CD4-positive, CD25-positive, alpha-beta regulatory T cell (primary cell): ENCODE results near the gene EVX1. TPM values are rescaled to one million over a fixed set of nuclear protein-coding genes. Genes with fewer than 3 reads are reported as not detected.
A peak's percentile ranks its signal among the peaks of the same experiment; 100 is the strongest.

Experiments
- ATAC-seq, 2 donors: fragments of 150-1000 bp; cut with Tn5 transposase; one replicate each; pipeline ENCODE4 v1.10.0; 2021; ENCODE audit warnings: low read depth in 2 of 2, moderate number of reproducible peaks in 2 of 2, moderate library complexity in 1 of 2
- DNase-seq, 3 donors: peaks; one replicate each; pipeline versions ENCODE4 v3.0.0 to v3.0.0-alpha.2; 2012 to 2022; ENCODE audit warnings: mixed read lengths in 1 of 3
- H3K27ac ChIP-seq: one replicate; pipeline ENCODE4 v1.7.0; 2013; ENCODE audit warnings: mild to moderate bottlenecking, low read length; ENCODE audit not compliant: insufficient read depth, poor library complexity, severe bottlenecking
- H3K27me3 ChIP-seq: one replicate; pipeline ENCODE4 v1.7.0; 2013; ENCODE audit warnings: low read length; ENCODE audit not compliant: control insufficient read depth, insufficient read depth
- H3K36me3 ChIP-seq: one replicate; pipeline ENCODE4 v1.7.0; 2013; ENCODE audit warnings: mild to moderate bottlenecking, low read length, moderate library complexity; ENCODE audit not compliant: control insufficient read depth, insufficient read depth
- H3K4me1 ChIP-seq: 2 replicates; pipeline ENCODE4 v1.7.0; 2013; ENCODE audit warnings: mild to moderate bottlenecking, low read length; ENCODE audit not compliant: insufficient read depth, control insufficient read depth, poor library complexity, severe bottlenecking
- H3K4me3 ChIP-seq: one replicate; pipeline ENCODE4 v1.7.0; 2013; ENCODE audit warnings: low read depth, mild to moderate bottlenecking, low read length, moderate library complexity
- H3K9me3 ChIP-seq, 2 experiments: 1 replicate in 1 of 2; 2 replicates in 1 of 2; pipeline ENCODE4 v1.7.0; 2013; ENCODE audit warnings: low read length in 2 of 2, mild to moderate bottlenecking in 1 of 2, moderate library complexity in 1 of 2; ENCODE audit not compliant: control insufficient read depth in 2 of 2
- H3K27ac Mint-ChIP-seq, 3 donors: one replicate each; pipeline ENCODE4 v1.8.0; 2020 to 2022; ENCODE audit warnings: mild to moderate bottlenecking in 3 of 3, mixed read lengths in 3 of 3, moderate library complexity in 2 of 3
- H3K27me3 Mint-ChIP-seq: one replicate; pipeline ENCODE4 v1.8.0; 2022; ENCODE audit warnings: mild to moderate bottlenecking, mixed read lengths
- H3K36me3 Mint-ChIP-seq: one replicate; pipeline ENCODE4 v1.8.0; 2020; ENCODE audit warnings: mixed read lengths
- H3K4me1 Mint-ChIP-seq, 4 donors: one replicate each; pipeline ENCODE4 v1.8.0; 2020 to 2022; ENCODE audit warnings: mixed read lengths in 4 of 4, mild to moderate bottlenecking in 1 of 4
- H3K4me3 Mint-ChIP-seq, 4 donors: one replicate each; pipeline ENCODE4 v1.8.0; 2020 to 2022; ENCODE audit warnings: mild to moderate bottlenecking in 4 of 4, mixed read lengths in 4 of 4, moderate library complexity in 3 of 4
- H3K9me3 Mint-ChIP-seq, 7 donors: one replicate each; pipeline ENCODE4 v1.8.0; 2020 to 2022; ENCODE audit warnings: mixed read lengths in 7 of 7, mild to moderate bottlenecking in 3 of 7, moderate library complexity in 2 of 7
- polyA plus RNA-seq, 4 donors: library from polyadenylated mRNA; unstranded; fragments of 300-500 nt; fragmentation: Illumina TruSeq; gene quantifications; one replicate each; pipeline ENCODE4 v1.2.3, GENCODE V29; 2021
- total RNA-seq: library from RNA; stranded (reverse); gene quantifications from one replicate; pipeline ENCODE4 v1.2.3, GENCODE V29; 2022

The EVX1 gene
- total and polyA plus RNA-seq, 5 donors from 2014 or later, result not detected

DNA sequence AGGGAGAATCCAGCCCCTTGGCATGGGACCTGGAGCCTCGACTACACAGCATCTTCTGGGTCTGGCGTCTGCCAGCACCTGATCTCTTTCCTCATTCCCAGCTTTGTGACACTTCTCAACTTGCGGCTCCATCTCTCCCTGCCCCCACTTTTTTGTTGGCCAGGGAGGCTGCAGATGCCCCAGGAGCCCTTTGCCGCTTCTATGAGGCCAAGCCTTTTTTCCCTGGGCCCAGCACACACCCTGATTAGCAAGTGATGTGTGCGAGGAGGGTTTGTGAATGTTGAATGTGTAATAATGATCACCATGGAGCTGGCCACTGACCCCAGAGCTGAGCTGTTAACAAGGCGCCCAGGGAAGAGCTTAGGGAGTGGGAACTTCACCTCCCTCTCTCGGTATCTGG lies 4.4 kb downstream of the EVX1 start:
- no peaks in the 10 kb centered on the region for H3K36me3 Mint-ChIP-seq

DNA sequence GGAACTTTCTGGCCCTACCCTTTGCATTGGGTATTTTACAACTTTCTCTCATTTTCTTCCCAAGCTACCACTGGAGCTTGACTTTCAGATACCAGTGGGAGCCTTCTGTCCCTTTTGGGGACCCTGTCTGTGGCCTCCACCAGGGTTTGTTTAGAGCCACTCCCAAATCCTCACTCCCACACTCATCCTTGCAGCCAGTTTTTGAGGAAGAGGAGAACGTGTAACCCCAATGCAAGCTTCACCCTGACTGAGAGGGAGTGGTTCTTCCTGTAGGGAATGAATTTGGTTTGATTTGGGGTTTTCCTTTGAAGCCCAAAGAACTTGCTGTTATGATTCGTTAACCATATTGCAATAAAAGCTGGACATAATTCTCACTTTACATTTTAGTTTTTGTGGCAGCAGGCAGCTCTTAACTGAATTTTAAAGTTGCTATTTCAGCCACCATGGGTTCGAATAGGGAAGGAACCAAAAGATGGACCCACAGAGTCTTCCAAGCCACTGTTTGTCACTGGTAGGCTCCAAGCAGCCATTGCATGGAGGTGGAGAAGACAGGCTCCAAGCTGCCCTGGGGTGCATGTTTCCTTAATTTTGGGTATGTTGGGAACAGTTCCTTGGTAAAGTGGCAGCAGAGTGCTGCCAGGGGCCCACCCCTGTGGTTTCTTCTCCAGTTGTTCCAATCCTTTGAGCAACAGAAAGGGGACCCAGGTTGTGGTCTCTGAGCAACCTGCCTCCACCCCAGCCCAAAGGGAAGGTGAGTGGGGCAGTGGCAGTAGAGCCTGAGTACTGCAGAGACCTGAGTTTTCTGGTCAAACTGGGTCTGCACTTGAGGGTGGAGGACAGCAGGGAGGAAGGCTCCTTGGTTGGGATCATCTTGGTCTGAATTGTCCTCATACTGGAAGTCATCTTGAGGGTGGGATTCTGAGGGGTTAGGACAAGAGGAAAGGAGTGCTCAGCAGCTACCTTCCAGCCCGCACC lies 5.1 kb downstream of the EVX1 start:
- peaks cover 0 to 5% (median 0%) of the 10 kb centered on the region in 7 donors for H3K9me3 Mint-ChIP-seq
- no peak overlapping the region for H3K27ac Mint-ChIP-seq
- Histone ChIP-seq H3K36me3 (no peaks in the 10 kb centered on the region), H3K4me3 (no peak overlapping the region), H3K27ac (no peak overlapping the region), H3K27me3 (peaks cover 45% of the 10 kb centered on the region), H3K4me1 (peaks cover under 1% of the 10 kb centered on the region), H3K9me3 (no peaks in the 10 kb centered on the region)
- no peak overlapping the region for H3K4me3 Mint-ChIP-seq
- H3K27me3 Mint-ChIP-seq, result peaks cover 87% of the 10 kb centered on the region
- peaks cover 6 to 38% (median 11%) of the 10 kb centered on the region in 4 donors for H3K4me1 Mint-ChIP-seq
- DNase-seq, result no peak
- no peaks in the 10 kb centered on the region for H3K36me3 Mint-ChIP-seq
- no peak for ATAC-seq

More for the DNA sequence above, 4.4 kb downstream of the EVX1 start:
- no peak for ATAC-seq
- Histone ChIP-seq H3K9me3 (no peaks in the 10 kb centered on the region), H3K36me3 (no peaks in the 10 kb centered on the region), H3K4me1 (peaks cover 8% of the 10 kb centered on the region), H3K27ac (no peak overlapping the region), H3K4me3 (no peak overlapping the region), H3K27me3 (peaks cover 45% of the 10 kb centered on the region)
- Mint-ChIP-seq H3K27me3 (peaks cover 87% of the 10 kb centered on the region), H3K4me3 (no peak overlapping the region), H3K4me1 (peaks cover 6 to 40% (median 14%) of the 10 kb centered on the region in 4 donors), H3K9me3 (peaks cover 0 to 5% (median 0%) of the 10 kb centered on the region in 7 donors), H3K27ac (peak overlapping the region in 1 of 3 donors; percentile 38)
- no peak for DNase-seq

DNA sequence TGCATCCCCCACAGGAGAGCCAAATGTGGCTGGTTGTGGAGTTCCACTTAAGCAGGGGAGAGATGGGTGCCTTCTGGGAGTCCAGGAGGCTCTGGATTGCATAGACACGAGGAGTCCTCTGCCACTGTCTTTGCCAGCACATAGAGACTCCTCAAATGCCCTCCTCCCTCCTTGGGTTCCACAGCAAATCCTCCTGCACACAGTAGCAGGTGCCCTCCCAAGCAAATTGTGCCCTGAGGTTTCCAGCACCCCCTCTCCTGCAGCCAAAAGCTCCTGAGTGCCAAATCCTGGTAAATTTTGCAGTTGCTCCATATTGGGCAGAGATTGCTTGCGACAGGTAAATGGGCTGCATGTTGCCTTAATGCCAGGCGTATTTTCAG lies 5.8 kb downstream of the EVX1 start:
- ATAC-seq (no peak), DNase-seq (no peak)
- Mint-ChIP-seq H3K36me3 (no peaks in the 10 kb centered on the region), H3K27me3 (peaks cover 91% of the 10 kb centered on the region), H3K9me3 (peaks cover 0 to 5% (median 0%) of the 10 kb centered on the region in 7 donors), H3K27ac (no peak overlapping the region), H3K4me1 (peaks cover 6 to 37% (median 10%) of the 10 kb centered on the region in 4 donors), H3K4me3 (no peak overlapping the region)
- H3K36me3 ChIP-seq, result no peaks in the 10 kb centered on the region
- H3K27me3 ChIP-seq, result peaks cover 48% of the 10 kb centered on the region
- no peak overlapping the region for H3K4me3 ChIP-seq
- H3K9me3 ChIP-seq, result no peaks in the 10 kb centered on the region
- no peak overlapping the region for H3K27ac ChIP-seq
- H3K4me1 ChIP-seq, result no peaks in the 10 kb centered on the region

DNA sequence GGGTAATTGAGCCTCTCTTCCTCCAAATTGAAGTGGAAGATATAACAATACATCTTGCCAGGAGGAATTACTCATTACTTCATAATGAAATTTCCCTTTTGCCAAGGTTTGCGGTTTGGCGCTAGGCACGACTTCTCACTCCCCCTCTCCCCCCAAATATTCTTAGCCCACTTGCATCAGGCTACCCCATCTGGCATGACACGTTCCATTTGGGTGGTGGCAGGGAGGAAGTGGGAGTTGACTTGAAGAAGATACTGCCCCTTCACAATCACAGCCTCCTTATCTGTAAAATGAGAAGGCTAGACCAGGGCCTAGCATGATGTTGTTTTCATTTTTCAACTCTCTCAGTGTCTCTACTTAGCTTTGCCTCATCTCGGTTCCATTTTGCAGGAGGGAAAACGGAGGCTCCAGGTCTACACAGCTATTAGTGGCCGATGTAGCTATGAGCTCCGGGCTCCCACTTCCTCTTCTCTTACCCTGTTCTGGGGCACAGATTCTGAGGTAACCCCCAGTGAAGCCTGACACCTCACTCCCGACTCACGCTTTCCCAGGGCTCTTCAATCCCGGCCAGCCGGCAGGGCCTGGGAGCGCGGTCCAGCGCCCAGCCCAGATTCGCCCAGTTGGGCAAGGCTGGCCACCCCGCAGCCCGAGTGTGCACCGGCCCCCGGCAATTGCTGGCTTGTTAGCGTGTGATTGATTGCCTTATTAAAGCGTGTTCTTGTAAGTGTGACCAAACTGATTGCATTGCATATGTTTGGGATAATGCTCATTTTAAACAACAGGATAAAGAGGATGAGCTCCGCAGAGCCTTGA lies 6.5 kb downstream of the EVX1 start:
- Mint-ChIP-seq H3K27me3 (peaks cover 91% of the 10 kb centered on the region), H3K9me3 (peaks cover 0 to 4% (median 0%) of the 10 kb centered on the region in 7 donors), H3K36me3 (no peaks in the 10 kb centered on the region), H3K4me3 (no peak overlapping the region), H3K27ac (no peak overlapping the region), H3K4me1 (peaks cover 5 to 33% (median 8%) of the 10 kb centered on the region in 4 donors)
- peaks cover 52% of the 10 kb centered on the region for H3K27me3 ChIP-seq
- no peaks in the 10 kb centered on the region for H3K36me3 ChIP-seq
- no peak overlapping the region for H3K4me3 ChIP-seq
- no peak for ATAC-seq
- DNase-seq, result no peak
- no peak overlapping the region for H3K27ac ChIP-seq
- H3K4me1 ChIP-seq, result no peaks in the 10 kb centered on the region
- no peaks in the 10 kb centered on the region for H3K9me3 ChIP-seq

DNA sequence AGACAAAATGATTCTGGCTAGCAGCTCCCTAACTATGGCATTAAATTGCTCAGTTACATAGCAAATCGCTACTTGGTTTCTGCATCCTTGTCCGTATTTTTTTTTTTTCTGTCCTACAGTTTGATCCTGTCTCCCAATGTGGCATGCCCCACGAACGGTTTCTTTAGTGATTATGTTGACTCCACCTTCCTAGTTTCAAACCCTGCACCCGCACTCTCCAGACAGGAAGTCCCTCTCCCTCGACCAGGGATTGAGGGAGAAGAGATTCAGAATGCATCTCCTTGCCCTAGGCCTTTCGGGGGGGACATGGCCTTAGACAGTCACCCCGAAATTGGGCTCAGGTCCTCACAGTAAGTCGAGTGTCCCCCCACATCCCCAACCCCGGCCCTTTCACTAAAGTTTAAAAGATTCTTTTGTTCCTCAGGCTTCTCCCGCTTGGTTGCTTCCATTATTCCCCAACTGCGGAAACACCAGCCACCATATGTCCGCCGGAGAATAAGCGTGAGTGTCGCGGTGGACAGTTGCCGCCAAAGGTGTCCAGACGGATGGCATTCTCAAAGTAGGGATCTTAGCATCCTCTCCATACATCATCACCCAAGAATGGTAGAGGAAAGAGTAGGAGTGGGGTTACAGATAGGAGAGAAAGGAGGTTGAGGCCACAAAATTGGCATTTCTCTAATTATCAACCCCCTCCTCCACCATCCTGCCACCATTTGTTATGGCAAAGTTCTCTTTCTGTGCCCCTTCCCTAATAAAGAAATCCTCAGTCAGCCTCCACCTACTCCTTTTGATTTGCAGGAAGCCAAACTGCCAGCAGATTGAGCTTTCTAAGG lies 7.3 kb downstream of the EVX1 start:
- Mint-ChIP-seq H3K4me1 (peaks cover 2 to 27% (median 8%) of the 10 kb centered on the region in 4 donors), H3K36me3 (no peaks in the 10 kb centered on the region), H3K27ac (no peak overlapping the region), H3K27me3 (peaks cover 91% of the 10 kb centered on the region), H3K4me3 (no peak overlapping the region), H3K9me3 (peaks cover 0 to 3% (median 0%) of the 10 kb centered on the region in 7 donors)
- peaks cover 51% of the 10 kb centered on the region for H3K27me3 ChIP-seq
- H3K9me3 ChIP-seq, result no peaks in the 10 kb centered on the region
- no peak overlapping the region for H3K4me3 ChIP-seq
- no peak overlapping the region for H3K27ac ChIP-seq
- no peaks in the 10 kb centered on the region for H3K36me3 ChIP-seq
- ATAC-seq, result no peak
- H3K4me1 ChIP-seq, result no peaks in the 10 kb centered on the region
- no peak for DNase-seq

DNA sequence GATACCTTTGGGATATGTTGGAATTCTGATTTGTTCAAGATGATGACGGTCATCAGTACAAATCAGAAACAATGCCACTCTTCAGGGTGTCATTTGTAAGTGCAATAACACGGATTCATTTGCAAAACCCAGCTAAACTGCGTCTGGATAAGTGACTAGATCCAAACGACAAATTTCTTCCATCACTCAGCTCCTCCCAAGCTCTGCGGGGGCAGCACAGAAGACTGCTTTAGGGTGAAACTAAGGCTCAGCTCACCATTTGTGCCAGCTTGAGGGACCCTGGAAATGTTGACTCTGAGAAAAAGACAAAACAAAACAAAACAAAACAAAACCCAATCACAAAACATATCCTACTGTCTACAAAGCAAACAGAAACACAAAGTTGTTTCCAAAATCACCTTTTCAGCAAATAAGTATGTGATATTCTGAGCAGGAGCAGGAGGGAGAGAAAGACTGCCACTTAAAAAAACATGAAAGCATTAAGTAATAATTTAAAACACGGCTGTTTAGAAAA lies 8.0 kb downstream of the EVX1 start:
- Mint-ChIP-seq H3K9me3 (peaks cover 0 to 3% (median 0%) of the 10 kb centered on the region in 7 donors), H3K27ac (no peak overlapping the region), H3K36me3 (no peaks in the 10 kb centered on the region), H3K27me3 (peaks cover 91% of the 10 kb centered on the region), H3K4me3 (no peak overlapping the region), H3K4me1 (peaks cover 2 to 25% (median 8%) of the 10 kb centered on the region in 4 donors)
- no peaks in the 10 kb centered on the region for H3K36me3 ChIP-seq
- no peak for ATAC-seq
- DNase-seq, result no peak
- H3K4me3 ChIP-seq, result no peak overlapping the region
- peaks cover 51% of the 10 kb centered on the region for H3K27me3 ChIP-seq
- no peaks in the 10 kb centered on the region for H3K9me3 ChIP-seq
- H3K4me1 ChIP-seq, result no peaks in the 10 kb centered on the region
- no peak overlapping the region for H3K27ac ChIP-seq

DNA sequence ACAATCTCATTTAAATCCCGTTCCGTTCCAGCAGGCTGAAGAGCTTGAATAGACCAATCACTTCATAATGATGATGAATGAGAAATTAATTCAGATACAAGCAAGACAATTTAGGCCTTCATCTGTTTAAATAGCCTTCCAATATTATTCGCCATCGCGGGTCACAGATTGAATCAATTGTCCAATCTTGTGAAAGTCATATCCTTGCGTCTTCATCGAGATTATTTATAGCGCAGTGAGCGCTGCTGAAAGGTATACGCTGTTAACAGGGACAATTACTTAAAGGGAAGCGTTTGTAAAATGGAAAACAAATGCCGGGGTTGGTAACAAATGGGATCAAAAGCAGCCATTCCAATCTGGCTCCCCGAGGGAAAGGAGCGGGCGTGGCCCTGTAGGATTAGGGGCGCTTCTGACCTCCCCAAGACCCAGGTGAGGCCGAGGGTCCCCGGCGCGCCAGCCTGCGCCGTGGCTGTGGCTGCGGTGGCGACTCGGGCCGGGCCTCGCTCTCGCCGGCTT lies 8.6 kb downstream of the EVX1 start:
- Histone ChIP-seq H3K4me3 (no peak overlapping the region), H3K27me3 (peaks cover 51% of the 10 kb centered on the region), H3K36me3 (no peaks in the 10 kb centered on the region), H3K4me1 (no peaks in the 10 kb centered on the region), H3K27ac (no peak overlapping the region), H3K9me3 (no peaks in the 10 kb centered on the region)
- Mint-ChIP-seq H3K27me3 (peaks cover 95% of the 10 kb centered on the region), H3K9me3 (peaks cover 0 to 3% (median 0%) of the 10 kb centered on the region in 7 donors), H3K4me3 (peak overlapping the region in 1 of 4 donors; percentile 5), H3K27ac (no peak overlapping the region), H3K4me1 (peaks cover 2 to 25% (median 8%) of the 10 kb centered on the region in 4 donors), H3K36me3 (no peaks in the 10 kb centered on the region)
- DNase-seq (no peak), ATAC-seq (no peak)
